ENCODE data around the gene SH3BP2. TPM values are rescaled to one million over a fixed set of nuclear protein-coding genes. Genes with fewer than 3 reads are reported as not detected.
A peak's percentile ranks its signal among the peaks of the same experiment; 100 is the strongest.

The SH3BP2 gene
- total RNA-seq, 1 donor from 2014 or later: 102 TPM

DNA sequence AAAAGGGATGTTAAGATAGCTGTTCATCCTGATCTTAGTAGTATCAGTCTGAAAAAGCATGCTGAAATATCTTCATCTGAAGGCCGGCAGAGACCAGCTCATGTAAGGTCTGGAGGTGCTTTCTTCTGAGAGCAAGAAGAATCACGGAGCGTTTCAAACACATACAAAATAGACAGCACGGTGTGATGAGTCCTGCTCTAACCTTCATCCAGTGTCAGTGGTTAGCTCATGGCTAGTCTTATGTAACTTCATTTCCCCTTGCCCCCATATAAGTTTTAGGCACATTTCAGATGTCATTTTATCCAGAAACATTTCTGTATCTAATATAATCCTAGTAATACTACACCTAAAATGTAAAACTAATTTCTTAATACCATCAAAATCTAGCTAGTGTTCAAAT is 78.6 kb downstream of the SH3BP2 start:
- TF ChIP-seq, protein P1, sequence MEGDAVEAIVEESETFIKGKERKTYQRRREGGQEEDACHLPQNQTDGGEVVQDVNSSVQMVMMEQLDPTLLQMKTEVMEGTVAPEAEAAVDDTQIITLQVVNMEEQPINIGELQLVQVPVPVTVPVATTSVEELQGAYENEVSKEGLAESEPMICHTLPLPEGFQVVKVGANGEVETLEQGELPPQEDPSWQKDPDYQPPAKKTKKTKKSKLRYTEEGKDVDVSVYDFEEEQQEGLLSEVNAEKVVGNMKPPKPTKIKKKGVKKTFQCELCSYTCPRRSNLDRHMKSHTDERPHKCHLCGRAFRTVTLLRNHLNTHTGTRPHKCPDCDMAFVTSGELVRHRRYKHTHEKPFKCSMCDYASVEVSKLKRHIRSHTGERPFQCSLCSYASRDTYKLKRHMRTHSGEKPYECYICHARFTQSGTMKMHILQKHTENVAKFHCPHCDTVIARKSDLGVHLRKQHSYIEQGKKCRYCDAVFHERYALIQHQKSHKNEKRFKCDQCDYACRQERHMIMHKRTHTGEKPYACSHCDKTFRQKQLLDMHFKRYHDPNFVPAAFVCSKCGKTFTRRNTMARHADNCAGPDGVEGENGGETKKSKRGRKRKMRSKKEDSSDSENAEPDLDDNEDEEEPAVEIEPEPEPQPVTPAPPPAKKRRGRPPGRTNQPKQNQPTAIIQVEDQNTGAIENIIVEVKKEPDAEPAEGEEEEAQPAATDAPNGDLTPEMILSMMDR (IDR thresholded peaks at IDR 0.05): no peak
- Histone ChIP-seq H3K27me3 (ENCODE audit: low read depth) (no peaks in the 10 kb centered on the region), H3K9me3 (no peaks in the 10 kb centered on the region), H3K27ac (peak overlapping the region; percentile 21), H3K36me3 (peaks cover 14% of the 10 kb centered on the region), H3K4me3 (no peak overlapping the region), H3K4me1 (peaks cover 90% of the 10 kb centered on the region)
- intact Hi-C loops (cut with DNase I): no loop called here
- ATAC-seq (no peak), DNase-seq (no peak)

DNA sequence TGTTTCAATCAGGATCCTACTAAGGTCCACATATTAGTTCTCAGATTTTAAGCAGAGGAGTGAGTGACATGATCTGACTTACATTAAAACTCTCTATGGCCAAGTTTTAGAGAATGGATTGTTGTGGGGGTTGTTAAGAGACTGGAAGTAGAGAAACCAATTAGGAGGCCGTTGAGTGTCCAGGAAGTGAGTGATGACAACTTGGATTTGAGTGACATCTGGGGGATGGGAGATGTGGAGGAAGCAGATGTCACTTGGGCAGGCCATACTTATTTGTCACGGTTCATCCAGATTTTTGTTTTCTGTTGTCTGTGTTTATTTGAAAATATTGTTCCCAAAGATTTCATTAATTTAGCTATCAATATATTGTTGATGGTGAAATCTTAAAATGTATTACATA is 79.0 kb downstream of the SH3BP2 start:
- no peak for DNase-seq
- TF ChIP-seq, protein P1 (IDR thresholded peaks at IDR 0.05): no peak
- Histone ChIP-seq H3K9me3 (no peaks in the 10 kb centered on the region), H3K4me1 (peaks cover 86% of the 10 kb centered on the region), H3K27ac (peak overlapping the region; percentile 21), H3K36me3 (peaks cover 18% of the 10 kb centered on the region), H3K4me3 (no peak overlapping the region), H3K27me3 (ENCODE audit: low read depth) (no peaks in the 10 kb centered on the region)
- intact Hi-C loops (cut with DNase I): no loop called here
- no peak for ATAC-seq

DNA sequence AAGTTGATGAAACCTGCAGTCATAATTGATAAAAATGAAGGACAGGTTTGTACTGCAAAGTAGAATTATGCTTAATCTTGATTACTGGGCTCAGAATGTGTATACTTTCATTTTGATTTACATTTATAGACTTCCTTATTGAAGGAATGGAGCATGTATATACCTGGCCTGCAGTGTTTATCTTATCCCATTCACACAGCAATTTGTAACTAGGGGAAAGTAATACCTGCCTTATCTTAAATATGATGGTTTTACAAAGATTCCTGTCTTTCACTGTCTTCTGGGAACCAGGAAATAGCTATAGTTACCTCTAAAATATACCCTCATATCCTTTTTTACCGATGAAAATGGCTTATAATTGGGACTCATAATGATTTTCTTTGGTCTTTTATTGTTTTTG is 80.4 kb downstream of the SH3BP2 start:
- DNase-seq: no peak
- Histone ChIP-seq H3K9me3 (no peaks in the 10 kb centered on the region), H3K4me1 (peaks cover 77% of the 10 kb centered on the region), H3K27ac (peak overlapping the region; percentile 44), H3K27me3 (ENCODE audit: low read depth) (no peaks in the 10 kb centered on the region), H3K4me3 (no peak overlapping the region), H3K36me3 (peaks cover 28% of the 10 kb centered on the region)
- intact Hi-C loops (cut with DNase I): no loop called here
- TF ChIP-seq, protein P1 (IDR thresholded peaks at IDR 0.05): no peak
- ATAC-seq: no peak

DNA sequence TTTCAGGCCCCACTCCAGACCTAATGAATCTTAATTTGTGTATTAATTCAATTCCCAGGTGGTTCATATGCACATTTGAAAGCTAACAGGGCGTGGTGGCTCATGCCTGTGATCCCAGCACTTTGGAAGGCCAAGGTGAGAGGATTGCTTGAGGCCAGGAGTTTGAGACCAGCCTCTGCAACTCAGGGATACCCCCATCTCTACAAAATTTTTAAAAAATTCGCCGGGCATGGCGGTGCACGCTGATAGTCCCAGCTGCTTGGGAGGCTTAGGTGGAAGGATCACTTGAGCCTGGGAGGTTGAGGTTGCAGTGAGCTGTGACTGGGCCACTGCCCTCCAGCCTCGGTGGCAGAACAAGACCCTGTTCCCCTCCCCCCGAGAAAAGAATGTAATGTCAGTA is 82.0 kb downstream of the SH3BP2 start:
- TF ChIP-seq, protein P1 (IDR thresholded peaks at IDR 0.05): no peak
- Histone ChIP-seq H3K27ac (no peak overlapping the region), H3K27me3 (ENCODE audit: low read depth) (no peaks in the 10 kb centered on the region), H3K4me1 (peaks cover 62% of the 10 kb centered on the region), H3K9me3 (no peaks in the 10 kb centered on the region), H3K4me3 (no peak overlapping the region), H3K36me3 (peaks cover 41% of the 10 kb centered on the region)
- DNase-seq: no peak
- intact Hi-C loops (cut with DNase I): no loop called here
- no peak for ATAC-seq

DNA sequence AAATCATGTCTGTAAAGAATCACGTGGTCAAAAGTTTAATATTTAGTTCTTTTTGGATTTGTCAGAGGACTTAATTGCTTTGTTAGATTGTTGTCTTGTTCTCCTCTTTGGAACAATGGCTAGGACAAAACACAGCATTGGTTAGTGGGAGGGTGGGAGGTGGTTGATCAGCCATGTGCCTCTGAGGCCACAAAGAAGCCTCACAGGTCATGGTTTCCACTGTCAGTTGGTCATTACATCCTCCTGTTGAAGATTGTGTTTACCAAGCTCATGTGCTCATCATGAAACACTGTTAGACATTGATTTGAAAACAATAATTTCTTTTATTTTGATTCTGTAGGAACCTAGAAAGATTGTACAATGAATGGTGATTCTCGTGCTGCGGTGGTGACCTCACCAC is 82.7 kb downstream of the SH3BP2 start:
- intact Hi-C loops (cut with DNase I): no loop called here
- H3K4me3 ChIP-seq: no peak overlapping the region
- ATAC-seq (no peak), DNase-seq (no peak)
- TF ChIP-seq, protein P1 (IDR thresholded peaks at IDR 0.05): no peak
- peaks cover 55% of the 10 kb centered on the region for H3K4me1 ChIP-seq
- peaks cover 47% of the 10 kb centered on the region for H3K36me3 ChIP-seq
- H3K27ac ChIP-seq: no peak overlapping the region
- no peaks in the 10 kb centered on the region for H3K9me3 ChIP-seq
- H3K27me3 ChIP-seq (ENCODE audit: low read depth): no peaks in the 10 kb centered on the region

DNA sequence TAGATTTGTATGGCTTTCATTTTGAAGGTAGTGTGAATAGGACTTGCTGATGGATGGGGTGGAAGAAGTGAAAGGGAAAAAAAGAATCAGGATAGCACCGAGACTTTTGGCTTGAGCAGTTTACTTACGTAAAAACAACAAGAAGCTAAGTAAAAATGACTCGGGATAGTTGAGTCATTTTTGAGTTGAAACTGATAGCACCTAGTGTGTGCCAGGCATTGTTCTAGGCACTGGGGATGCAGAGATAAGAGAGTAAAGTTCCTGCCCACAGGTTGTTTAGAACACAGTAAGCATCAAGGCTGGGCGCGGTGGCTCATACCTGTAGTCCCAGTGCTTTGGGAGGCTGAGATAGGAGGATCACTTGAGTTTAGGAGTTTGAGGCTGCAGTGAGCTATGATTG is 85.5 kb downstream of the SH3BP2 start:
- DNase-seq (no peak), ATAC-seq (no peak)
- Histone ChIP-seq H3K36me3 (peaks cover 67% of the 10 kb centered on the region), H3K4me1 (peaks cover 28% of the 10 kb centered on the region), H3K27me3 (ENCODE audit: low read depth) (no peaks in the 10 kb centered on the region), H3K9me3 (no peaks in the 10 kb centered on the region), H3K27ac (no peak overlapping the region), H3K4me3 (no peak overlapping the region)
- TF ChIP-seq, protein P1 (IDR thresholded peaks at IDR 0.05): no peak
- intact Hi-C loops (cut with DNase I): no loop called here

Data from lower lobe of right lung (tissue), 2 donors.